Stomach (tissue), 9 donors: ENCODE measurements around the gene RER1. TPM values are rescaled to one million over a fixed set of nuclear protein-coding genes. Genes with fewer than 3 reads are reported as not detected.

ENCODE experiments used
- DNase-seq, 2 donors: peaks; one replicate each; pipeline versions ENCODE4 v3.0.0 to v3.0.0-alpha.2; 2013 to 2019
- H3K27ac ChIP-seq, 5 donors: fragments of 200-600 bp in 4 of 5; sonication (generic) in 4 of 5; one replicate each; pipeline ENCODE4 v1.5.1; 2013 to 2019; ENCODE audit warnings: mild to moderate bottlenecking in 1 of 5, moderate library complexity in 1 of 5
- H3K27me3 ChIP-seq, 3 donors: fragments of 200-600 bp; sonication (generic); one replicate each; pipeline ENCODE4 v1.5.1; 2017 to 2019; ENCODE audit warnings: mixed run types in 1 of 3
- H3K36me3 ChIP-seq, 4 donors: fragments of 200-600 bp; sonication (generic); 1 replicate in 3 of 4; 2 replicates in 1 of 4; pipeline ENCODE4 v1.5.1; 2016 to 2019
- H3K4me1 ChIP-seq, 4 donors: fragments of 200-600 bp; sonication (generic); one replicate each; pipeline ENCODE4 v1.5.1; 2016 to 2019
- H3K4me3 ChIP-seq, 4 donors: fragments of 200-600 bp; sonication (generic) in 3 of 4; one replicate each; pipeline ENCODE4 v1.5.1; 2016 to 2019; ENCODE audit warnings: mild to moderate bottlenecking in 1 of 4
- H3K9me3 ChIP-seq, 4 donors: fragments of 200-600 bp; sonication (generic); one replicate each; pipeline ENCODE4 v1.5.1; 2016 to 2019
- EP300 ChIP-seq: sonication (generic); formaldehyde crosslinking; IDR thresholded peaks from one replicate; pipeline ENCODE4 v1.6.1; 2017; ENCODE audit warnings: antibody characterized with exemption
- POLR2A ChIP-seq, 4 donors: fragments of 450-650 bp; IDR thresholded peaks; one replicate each; pipeline ENCODE4 v1.6.1; 2016; ENCODE audit warnings: antibody characterized with exemption in 4 of 4, control low read depth in 2 of 4, mild to moderate bottlenecking in 1 of 4, moderate library complexity in 1 of 4
- POLR2AphosphoS5 ChIP-seq, 3 donors: sonication (generic); formaldehyde crosslinking; IDR thresholded peaks; one replicate each; pipeline ENCODE4 v1.6.1; 2016; ENCODE audit warnings: antibody characterized with exemption in 3 of 3
- WGBS, 5 donors: extraction: QIAGEN DNeasy Blood & Tissue Kit in 3 of 5; methylation state at CpG; one replicate each; pipeline versions ENCODE4 v1.1.5 to v1.1.7; 2013 to 2018; 5-methylcytosine and 5-hydroxymethylcytosine counted together
- intact Hi-C: fragments of 100-400 bp; cut with DNase I; formaldehyde crosslinking; loops from one replicate; pipeline ENCODE4 v1.15.1; 2023; ENCODE audit warnings: low total_unique reads
- polyA plus RNA-seq, 3 donors: library from polyadenylated mRNA; stranded (reverse); fragments of 200-250 nt; gene quantifications; one replicate each; pipeline ENCODE4 v1.2.3, GENCODE V29; 2013
- total RNA-seq, 5 donors: library from RNA; depleted of rRNA; stranded (reverse); fragments of >200 nt; gene quantifications; one replicate each; pipeline versions ENCODE4 v1.1.0 to v1.2.3, GENCODE V29; 2014 to 2016
- TF ChIP-seq, protein P1 (sequence below), 7 experiments: fragments of 450-650 bp in 4 of 7; fragments of 200-600 bp in 3 of 7; sonication (generic) in 3 of 7; IDR thresholded peaks; one replicate each; pipeline ENCODE4 v1.5.1; 2016 to 2019; ENCODE audit warnings: antibody characterized with exemption in 7 of 7, control low read depth in 2 of 7, mild to moderate bottlenecking in 1 of 7
- donor health status: healthy with polysubstance abuse.
- donor health status: Bipolar disorder and iron deficiency.
- donor health status: healthy.

Gene RER1
- total and polyA plus RNA-seq, 8 donors: 38.2 to 73.6 (median 66.7) TPM

- Histone ChIP-seq H3K36me3 (peaks cover 0 to 12% (median 8%) of the 10 kb centered on the region in 4 donors), H3K4me1 (peaks cover 6 to 13% (median 10%) of the 10 kb centered on the region in 4 donors), H3K9me3 (no peaks in the 10 kb centered on the region), H3K4me3 (no peak overlapping the region), H3K27ac (no peak overlapping the region), H3K27me3 (no peaks in the 10 kb centered on the region)
- 43 to 52% (median 48%) methylated on average over 12 to 13 of the region's 13 CpGs for WGBS, 5 donors
- TF ChIP-seq, protein P1, sequence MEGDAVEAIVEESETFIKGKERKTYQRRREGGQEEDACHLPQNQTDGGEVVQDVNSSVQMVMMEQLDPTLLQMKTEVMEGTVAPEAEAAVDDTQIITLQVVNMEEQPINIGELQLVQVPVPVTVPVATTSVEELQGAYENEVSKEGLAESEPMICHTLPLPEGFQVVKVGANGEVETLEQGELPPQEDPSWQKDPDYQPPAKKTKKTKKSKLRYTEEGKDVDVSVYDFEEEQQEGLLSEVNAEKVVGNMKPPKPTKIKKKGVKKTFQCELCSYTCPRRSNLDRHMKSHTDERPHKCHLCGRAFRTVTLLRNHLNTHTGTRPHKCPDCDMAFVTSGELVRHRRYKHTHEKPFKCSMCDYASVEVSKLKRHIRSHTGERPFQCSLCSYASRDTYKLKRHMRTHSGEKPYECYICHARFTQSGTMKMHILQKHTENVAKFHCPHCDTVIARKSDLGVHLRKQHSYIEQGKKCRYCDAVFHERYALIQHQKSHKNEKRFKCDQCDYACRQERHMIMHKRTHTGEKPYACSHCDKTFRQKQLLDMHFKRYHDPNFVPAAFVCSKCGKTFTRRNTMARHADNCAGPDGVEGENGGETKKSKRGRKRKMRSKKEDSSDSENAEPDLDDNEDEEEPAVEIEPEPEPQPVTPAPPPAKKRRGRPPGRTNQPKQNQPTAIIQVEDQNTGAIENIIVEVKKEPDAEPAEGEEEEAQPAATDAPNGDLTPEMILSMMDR (IDR thresholded peaks at IDR 0.05): peak in 3 of 7 experiments; percentile 32 to 37 (median 36)
- TF ChIP-seq EP300: no peak
- intact Hi-C loops: loop anchor here (5.0 kb wide), 1 partner anchor 185 kb away; no protein-coding TSS in a partner anchor
- peak in 1 of 2 donors; percentile 74 for DNase-seq
These were observed 8.8 kb upstream of the RER1 start for GRCh38 chr1:2382621-2383361.

DNA sequence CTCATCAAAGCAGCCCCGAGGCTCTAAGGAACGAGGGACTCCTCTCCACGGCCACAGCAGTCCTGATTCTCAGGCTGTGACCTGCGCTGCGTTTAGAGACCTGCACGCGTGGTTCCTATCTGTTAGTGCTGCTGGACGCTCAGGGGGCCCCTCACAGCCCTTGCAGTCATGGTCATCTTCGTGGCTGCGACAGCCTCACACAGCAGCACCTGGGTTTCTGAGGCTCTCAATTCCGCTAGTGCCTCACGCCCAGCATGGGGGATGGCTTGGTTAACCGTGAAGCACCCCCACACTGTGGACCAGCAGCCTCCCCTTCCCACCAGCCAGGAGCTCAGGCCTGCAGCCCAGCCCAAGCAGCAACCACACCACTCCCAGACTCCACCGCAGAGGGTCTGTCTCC, 8.1 kb upstream of the RER1 start:
- Histone ChIP-seq H3K27ac (no peak overlapping the region), H3K4me3 (no peak overlapping the region), H3K36me3 (peaks cover 0 to 18% (median 11%) of the 10 kb centered on the region in 4 donors), H3K4me1 (peaks cover 6 to 13% (median 10%) of the 10 kb centered on the region in 4 donors), H3K9me3 (no peaks in the 10 kb centered on the region), H3K27me3 (no peaks in the 10 kb centered on the region)
- 87 to 92% (median 91%) methylated on average over 14 of the region's 14 CpGs for WGBS, 5 donors
- no peak for TF ChIP-seq EP300
- TF ChIP-seq POLR2A (IDR thresholded peaks at IDR 0.05): no peak
- TF ChIP-seq POLR2AphosphoS5 (IDR thresholded peaks at IDR 0.05): no peak
- TF ChIP-seq, protein P1 (IDR thresholded peaks at IDR 0.05): no peak
- DNase-seq: no peak
- intact Hi-C loops: loop anchor here (5.0 kb wide), 1 partner anchor 186 kb away; no protein-coding TSS in a partner anchor

- TF ChIP-seq, protein P1 (IDR thresholded peaks at IDR 0.05): no peak
- TF ChIP-seq POLR2AphosphoS5 (IDR thresholded peaks at IDR 0.05): no peak
- TF ChIP-seq POLR2A (IDR thresholded peaks at IDR 0.05): no peak
- no peak for TF ChIP-seq EP300
- DNase-seq: no peak
- peaks cover 0 to 18% (median 11%) of the 10 kb centered on the region in 4 donors for H3K36me3 ChIP-seq
- no peak overlapping the region for H3K27ac ChIP-seq
- intact Hi-C loops: loop anchor here (5.0 kb wide), 1 partner anchor 187 kb away; no protein-coding TSS in a partner anchor
- peaks cover 6 to 13% (median 10%) of the 10 kb centered on the region in 4 donors for H3K4me1 ChIP-seq
- H3K9me3 ChIP-seq: no peaks in the 10 kb centered on the region
- WGBS, 5 donors: 88 to 92% (median 91%) methylated on average over 21 of the region's 21 CpGs
- H3K4me3 ChIP-seq: no peak overlapping the region
- H3K27me3 ChIP-seq: no peaks in the 10 kb centered on the region
These were observed 7.3 kb upstream of the RER1 start for GRCh38 chr1:2384130-2384860.

DNA sequence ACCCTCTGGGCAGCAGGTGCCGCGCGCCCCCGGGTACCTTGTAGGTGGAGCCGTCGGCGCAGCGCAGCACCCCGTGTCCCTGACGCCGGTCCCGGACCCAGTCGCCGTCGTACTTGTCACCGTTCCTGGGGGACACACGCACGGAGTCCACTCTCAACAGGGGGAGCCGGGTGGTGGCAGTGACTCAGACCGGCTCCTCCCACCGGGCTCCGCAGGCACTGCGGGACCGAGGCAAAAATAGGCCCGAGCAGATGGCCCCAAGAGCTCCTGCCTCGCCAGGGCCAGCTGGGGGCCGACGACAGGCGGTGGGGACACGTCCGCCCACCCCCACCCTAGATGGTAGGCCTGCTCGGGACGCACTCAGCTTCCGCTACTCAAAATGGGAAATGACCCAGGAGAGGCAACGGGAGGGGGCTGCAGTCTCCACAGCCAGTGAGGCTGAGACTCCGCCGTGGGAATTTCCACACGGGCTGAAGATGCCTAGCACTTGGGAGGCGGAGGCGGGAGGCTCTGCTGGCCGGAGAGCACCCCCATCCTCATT, 6.6 kb upstream of the RER1 start:
- TF ChIP-seq POLR2AphosphoS5 (IDR thresholded peaks at IDR 0.05) (no peak), POLR2A (IDR thresholded peaks at IDR 0.05) (no peak), EP300 (no peak)
- TF ChIP-seq, protein P1 (IDR thresholded peaks at IDR 0.05): no peak
- intact Hi-C loops: loop anchor here (5.0 kb wide), 1 partner anchor 188 kb away; no protein-coding TSS in a partner anchor
- no peak for DNase-seq
- Histone ChIP-seq H3K4me3 (no peak overlapping the region), H3K27ac (no peak overlapping the region), H3K27me3 (no peaks in the 10 kb centered on the region), H3K4me1 (peaks cover 6 to 17% (median 12%) of the 10 kb centered on the region in 4 donors), H3K9me3 (no peaks in the 10 kb centered on the region), H3K36me3 (peaks cover 0 to 18% (median 11%) of the 10 kb centered on the region in 4 donors)
- WGBS, 5 donors: 76 to 88% (median 78%) methylated on average over 4 to 41 of the region's 41 CpGs
